DMS 273 treated with DMSO at 0.1 percent for 48 hours (cell line): ENCODE results near the gene STK35.

Source experiments
- DNase-seq: peaks from one replicate; lab custom pipeline; 2025; lab: John Stamatoyannopoulos, UW

STK35 gene

DNA sequence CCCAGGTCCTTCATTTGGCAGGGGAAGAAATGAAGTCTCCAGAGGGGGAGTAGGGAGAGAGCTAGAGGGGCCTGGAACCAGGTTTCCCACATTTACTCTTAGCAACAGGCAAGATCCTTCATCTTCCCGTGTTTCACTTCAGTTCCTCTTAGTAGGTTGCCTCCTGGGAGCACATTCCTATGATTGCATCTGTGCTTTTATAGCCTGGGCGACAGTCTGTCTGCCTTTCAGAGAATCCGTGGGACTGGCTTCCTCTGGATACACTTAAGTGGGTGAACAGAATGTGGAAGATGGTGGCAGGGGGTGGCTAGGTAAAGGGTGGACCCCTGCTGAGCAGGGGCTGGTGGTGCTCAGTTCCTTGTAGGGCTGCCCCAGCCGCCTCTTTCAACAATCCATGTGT, 33.4 kb downstream of the STK35 start:
- DNase-seq: no peak

DNA sequence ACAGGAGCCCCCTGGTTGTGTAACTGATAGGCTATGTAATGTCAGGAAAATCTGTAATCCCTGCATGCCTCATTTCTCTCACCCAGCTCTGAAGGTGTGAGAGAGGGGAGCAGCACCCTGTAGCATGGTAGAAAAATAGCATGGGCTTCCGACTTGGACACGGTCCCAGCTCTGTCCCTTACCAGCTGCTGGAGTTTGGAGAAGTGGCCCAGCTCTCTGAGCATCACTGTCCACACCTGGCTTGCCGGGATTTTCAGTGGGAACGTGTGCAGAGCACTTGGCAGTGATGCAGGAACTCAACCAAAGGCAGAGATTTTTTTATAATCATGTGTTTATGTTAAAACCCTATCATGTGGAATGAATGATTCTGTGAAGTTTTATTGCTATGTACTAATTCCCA, 34.6 kb downstream of the STK35 start:
- no peak for DNase-seq

DNA sequence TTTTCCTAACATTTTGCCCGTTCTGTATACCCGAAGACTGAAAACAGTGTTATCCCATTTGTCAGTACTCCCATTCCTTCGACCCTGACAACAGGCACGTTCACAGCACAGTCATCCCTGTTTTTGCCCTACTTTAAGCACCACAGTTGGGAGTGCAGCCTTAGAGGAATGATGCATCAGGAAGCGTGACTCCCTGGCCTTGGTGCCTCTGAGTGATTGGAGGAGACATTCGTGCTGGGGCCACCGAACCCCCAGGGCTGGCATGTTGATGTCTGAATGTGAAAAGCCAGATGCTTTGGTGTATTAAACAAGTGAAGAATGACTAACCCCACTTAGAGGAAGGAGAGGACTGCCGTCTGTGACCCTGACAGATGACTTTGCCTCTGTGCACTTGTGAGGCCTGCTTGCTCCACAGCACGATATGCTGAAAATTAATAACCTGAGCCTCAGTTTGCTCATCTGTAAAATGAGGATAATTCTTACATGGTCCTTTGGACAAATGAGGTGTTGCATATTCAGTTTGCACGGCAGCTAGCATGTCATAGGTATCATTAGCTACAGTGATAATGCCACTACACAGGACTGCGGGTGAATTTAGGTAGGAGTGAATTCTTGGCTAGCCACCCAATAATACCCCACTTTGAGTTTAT, 36.0 kb downstream of the STK35 start:
- no peak for DNase-seq

DNA sequence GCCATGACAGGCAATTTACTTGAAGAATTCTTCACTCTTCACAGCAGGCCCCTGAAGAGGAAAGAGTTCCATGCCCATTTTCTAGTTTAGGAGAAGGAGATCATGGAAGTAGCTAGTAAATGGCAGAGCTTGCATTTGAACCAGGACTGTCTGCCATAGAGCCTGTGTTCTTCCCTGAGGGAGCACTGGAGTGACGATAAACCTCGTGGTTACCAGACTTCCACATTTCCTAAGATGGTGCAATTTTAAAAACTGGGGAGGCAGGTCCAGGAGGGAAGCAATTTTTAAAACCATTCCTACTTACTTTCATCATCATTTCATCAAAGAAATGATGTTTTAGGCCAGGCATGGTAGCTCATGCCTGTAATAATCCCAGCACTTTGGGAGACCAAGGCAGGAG, 36.8 kb downstream of the STK35 start:
- no peak for DNase-seq

DNA sequence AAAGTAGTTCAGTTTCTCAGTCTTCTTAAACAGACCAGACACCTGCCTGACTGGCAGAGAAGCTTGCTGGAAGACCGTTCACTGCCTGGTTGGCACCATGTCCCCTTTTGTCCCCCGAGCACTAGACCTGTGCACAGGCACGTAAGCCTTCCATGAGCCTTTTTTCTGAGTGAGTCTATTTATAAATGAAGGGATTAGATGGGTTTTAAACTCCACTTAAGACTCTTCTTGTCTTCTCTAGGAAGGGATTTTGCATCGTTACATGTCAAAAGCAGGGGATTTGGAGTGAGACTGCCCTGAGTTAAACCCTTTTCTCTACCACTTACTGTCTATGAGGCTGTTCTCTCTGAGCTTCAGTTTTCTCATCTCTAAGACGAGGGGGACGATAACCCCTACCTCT, 37.6 kb downstream of the STK35 start:
- DNase-seq: no peak

DNA sequence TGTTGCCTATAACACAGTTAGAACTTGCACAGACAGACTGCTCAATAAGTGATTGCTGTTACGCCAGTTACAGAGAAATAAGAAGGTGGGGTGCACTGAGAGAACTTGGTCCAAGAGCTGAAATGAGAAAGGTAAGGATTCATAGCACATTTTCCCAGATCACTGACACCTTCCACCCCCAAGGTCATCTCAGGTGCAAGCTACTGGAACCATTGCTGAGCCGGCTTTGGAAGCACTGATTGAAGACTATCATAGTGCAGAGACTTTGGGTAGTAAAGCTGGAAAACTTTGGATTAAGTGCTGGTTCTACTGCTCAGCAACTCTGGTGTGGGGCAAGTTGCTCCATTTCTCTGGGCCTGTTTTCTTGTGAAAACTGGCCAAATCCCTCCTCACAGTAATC, 38.1 kb downstream of the STK35 start:
- no peak for DNase-seq

DNA sequence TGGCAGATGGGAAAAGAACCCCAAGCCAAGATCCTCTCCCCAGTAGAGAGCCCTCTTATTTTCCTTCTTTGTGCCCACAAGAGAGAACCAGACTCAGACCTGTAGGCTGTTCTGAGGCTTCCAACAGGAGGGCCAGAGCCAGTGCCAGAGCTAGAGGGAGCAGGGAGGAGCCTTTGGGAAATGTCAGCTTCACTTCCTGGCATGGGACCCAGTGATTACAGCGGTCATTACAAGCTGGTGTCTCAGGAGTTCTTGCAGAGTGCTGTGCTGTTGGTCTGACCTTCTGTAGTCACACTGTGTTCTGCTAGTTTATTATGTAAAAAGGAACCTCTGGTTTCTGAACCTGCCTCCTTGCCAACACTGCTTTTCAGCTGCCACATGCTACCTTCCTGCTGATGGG, 38.9 kb downstream of the STK35 start:
- DNase-seq: no peak

DNA sequence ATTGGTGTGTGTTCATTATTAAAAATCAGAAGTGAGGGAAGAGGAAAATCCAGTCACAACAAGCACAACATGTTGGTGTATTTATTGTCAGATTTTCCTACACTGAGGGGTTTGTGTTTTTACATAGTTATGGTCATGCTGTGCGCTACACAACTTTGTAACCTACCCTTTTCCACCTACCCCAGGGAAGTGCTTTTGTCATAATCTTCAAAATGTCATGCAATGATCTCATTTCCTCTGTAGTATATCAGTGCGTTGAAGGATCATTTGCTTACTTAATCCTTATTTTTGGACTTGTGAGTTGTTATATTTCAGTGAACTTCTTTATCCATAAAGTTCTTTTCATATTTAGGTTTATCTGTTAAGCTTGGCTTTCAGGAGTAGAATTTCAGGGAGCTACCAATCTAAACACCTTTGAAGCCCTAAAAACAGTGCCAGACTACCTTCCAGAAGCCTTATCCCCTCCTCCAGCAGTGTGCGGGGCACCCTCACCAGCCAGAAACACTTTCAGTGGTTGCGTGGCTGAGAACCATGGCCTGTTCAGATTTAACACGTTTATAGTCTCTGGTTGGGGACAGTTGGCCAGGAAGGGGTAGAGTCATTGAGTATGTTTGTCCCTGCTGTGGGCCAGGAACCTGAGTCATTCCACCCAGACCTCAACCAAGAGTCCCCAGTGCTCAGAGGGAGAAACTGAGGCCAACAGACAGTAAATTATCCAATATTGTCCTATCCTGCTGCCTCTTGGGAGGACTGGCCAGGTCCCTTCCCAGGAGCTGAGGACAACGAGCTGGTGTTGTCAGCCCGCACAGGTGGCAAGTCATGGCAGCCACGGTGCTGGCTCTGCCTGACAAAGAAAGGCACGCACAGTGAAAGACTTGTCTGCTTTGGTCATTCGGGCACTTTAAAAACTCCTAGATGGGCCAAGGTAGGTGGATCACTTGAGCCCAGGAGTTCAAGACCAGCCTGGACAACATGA, 40.3 kb downstream of the STK35 start:
- DNase-seq: no peak

DNA sequence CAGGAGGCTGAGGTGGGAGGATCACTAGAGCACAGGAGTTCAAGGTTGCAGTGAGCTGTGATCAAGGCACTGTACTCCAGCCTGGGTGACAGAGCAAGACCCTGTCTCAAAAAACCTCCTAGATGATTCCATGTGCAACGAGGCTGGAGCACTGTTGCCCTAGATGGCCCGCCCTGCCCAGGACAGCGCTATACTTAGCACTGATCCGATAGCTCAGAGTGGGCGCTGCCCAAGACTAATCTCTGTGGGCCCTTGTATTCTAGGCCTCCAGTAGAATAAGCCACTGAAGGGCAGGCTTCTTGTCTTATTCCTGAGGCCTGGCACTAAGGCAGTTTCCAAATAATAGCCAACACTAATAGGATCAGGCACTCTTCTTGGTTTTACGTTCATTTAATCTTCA, 41.0 kb downstream of the STK35 start:
- no peak for DNase-seq

DNA sequence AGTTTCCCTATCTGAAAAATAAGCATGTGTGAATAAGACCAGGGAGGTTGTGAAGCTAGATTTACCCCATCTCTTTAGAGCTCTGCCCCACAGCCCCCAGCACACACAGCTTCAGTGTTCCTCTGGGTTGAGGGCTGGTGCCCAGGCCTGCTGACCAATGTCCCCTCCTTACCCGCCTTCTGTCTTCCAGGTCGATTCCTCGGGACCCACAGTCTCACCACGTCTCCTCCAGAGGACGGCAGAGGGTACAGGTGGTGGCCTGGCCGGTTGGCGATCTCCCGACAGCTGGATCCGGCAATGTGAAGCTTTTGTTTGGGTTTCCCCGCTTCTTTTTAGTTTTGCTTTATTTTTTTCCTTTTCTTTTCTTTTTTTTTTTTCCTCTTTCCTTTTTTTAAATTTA, 42.0 kb downstream of the STK35 start:
- DNase-seq: no peak

DNA sequence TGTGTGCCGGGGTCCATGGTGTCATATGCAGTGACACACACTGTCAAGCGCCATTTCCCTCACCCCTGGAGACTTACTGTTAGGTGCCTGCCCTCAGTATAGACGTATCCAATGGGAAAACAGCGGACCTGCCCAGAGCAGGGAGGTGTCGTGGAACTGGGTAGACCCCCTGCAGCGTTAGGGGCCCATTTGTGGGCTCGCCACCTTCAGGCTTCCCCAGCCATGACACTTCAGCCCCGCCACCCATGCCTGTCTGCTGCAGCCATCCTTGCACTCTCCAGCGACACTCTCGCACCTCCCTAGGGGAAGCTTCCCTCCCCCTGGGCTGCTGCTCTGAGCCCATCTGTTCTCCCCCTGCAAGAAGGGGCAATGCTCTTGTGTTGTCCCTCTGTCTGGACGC, 43.2 kb downstream of the STK35 start:
- no peak for DNase-seq

DNA sequence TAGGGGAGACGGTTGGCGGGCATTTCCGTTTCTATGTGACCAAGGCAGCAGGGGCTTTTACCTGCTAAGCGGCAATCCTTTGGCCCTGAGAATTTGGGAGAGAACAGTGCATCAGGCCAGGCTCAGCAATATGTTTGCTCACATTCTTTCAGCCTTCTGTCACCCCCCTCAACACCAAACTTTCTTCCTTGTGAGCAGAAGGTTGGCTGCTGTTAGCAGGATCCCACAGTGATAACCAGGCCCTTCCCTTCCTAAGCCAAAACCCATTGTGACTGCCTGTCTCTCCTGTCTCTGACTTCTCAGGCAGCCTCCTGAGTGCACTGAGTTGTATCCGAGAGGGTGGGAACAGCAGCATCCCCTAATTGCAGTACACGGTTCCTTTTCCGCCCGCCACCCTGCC, 43.7 kb downstream of the STK35 start:
- no peak for DNase-seq

DNA sequence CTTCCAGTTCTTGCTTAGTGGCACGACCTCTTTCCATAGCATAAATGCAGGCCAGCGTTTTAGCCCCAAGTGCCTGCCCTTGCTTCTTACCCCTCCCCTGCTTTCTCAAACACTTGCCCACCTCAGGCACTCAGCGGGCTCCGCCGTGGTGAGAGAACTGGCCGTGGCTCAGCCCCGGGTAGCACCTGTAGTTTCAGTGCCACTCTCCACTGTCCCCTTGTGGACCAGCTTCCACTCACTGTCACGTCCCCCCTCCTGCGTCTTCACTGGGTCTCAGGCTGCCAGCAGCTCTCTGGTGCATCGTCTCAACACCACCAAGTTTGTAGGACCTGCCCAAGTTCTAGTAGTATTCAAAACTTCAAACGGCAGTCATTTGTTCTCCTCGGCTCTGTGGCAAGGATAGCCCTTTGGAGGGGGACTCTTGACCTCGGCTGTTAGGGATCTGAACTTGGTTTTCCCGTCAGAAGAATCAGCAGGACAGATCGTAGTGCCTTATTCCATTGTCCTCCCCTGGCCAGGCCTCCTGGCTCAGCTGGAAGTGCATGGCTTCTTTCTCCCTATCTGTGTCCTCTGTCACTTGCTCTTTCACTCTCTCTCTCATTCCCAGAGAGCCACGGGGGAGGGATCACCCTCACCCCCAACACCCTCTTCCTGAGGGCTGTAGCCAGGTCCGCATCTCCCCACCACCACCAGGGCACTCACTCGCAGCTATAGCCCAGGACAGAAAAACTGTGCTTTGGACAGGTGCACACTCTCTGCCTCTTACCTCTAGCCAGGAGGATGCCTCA, 44.6 kb downstream of the STK35 start:
- no peak for DNase-seq

DNA sequence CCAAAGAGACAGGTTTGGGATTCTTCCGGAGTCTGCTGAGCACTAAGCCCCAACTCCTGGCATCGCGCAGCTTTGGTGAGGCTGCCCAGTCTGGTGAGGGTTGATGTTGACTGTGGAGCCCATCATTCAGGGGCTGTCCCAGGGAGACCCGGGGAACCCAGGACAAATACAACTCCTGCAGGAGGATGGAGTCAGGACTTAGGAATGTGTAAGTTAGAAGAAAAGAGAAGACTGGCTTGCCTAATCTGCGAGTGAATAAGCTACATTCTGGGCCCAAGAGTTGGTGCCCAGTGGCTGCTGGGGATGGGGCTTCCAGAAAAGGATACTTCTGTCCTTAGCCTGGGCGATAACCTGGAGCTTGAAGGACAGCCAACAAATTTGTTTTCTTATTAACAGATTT, 47.9 kb downstream of the STK35 start:
- DNase-seq: no peak

DNA sequence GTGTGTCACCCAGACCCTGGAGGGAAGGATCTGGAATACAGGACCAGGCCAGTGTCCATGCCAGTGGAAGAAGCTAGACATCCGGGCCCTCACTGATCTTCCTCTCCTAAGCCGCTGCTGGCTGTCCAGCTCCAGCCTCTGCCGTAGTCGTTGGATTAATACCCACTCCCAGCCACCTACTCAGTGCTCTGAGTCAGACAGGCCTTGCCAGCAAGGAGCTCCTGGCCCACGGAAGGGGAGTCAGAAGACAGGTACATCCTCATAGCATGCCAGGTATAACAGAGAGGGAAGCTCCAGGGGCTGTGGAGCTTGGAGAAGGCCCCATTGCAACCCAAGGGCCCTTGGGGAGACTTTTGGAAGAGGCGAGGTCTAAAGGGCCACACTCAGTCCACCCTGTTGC, 49.0 kb downstream of the STK35 start:
- no peak for DNase-seq

DNA sequence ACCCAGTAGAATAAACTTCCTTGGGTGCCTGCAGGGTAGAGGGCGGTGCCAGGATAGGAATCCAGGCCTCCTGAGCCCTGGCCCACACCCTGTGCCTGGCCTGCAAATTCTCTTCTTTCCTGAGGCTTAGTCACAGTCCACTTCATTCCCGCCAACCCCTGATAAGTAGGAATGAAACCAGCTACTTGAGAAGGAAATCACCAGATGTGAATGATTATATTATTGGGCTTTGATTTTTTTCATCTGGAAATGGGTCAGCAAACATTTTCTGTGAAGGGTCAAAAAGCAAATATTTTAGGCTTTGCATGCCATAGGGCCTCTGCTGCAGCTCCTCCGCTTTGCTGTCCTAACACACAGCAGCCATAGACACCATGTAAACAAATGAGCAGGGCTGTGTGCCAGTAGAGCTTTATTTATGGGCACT, 50.2 kb downstream of the STK35 start:
- DNase-seq: no peak

DNA sequence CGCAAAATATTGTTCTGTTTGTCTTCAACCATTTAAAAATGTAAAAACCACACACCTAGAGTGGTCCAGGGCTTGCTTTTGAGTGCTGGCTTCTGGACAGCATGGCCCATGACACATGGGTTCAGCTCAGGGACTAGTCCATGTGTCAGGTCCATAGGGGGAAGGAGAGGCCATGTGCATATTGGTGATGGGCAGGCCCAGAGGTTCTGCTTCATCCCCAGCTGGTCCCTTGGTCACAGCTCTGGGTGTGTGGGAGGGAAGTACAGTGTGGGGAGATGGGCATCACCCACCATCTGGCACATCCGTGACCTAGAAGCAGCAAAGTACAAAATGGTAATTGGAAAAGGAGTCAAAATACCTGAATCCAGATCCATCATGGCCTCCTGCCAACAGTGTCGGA, 50.7 kb downstream of the STK35 start:
- DNase-seq: no peak

DNA sequence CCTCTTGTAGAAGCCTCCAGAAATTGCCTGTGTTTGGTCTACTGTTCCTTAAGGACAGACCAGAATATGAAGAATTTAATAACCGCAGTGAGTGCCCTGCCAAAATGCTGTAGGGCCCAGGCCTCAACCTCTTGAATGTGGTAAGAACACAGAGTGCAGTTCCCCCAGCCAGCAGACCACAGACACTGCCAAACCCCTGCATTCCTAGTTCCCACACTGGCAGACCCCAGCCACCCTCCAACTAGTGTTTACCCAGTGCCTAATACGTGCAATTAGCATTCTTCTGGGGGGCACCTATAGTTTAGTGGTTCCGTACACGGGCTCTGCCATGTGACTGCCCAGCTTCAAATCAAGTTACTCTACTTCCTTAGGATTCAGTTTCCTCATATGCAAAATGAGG, 51.7 kb downstream of the STK35 start:
- DNase-seq: no peak

DNA sequence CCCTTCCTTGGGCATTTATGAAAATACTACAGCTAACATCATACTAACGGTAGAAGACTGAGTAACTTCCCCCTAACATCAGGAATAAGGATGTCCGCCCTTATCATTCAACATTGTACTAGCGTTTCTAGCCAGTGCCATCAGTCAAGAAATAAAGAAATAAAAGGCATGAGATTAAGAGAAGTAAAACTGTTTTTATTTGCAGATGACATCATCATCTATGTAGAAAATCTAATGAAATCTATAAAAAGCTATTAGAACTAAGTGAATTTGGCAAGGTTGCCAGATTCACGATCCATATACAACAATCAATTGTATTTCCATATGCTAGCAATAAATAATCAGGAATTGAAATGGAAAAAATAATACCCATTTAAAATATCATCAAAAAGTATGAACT, 54.6 kb downstream of the STK35 start:
- no peak for DNase-seq

DNA sequence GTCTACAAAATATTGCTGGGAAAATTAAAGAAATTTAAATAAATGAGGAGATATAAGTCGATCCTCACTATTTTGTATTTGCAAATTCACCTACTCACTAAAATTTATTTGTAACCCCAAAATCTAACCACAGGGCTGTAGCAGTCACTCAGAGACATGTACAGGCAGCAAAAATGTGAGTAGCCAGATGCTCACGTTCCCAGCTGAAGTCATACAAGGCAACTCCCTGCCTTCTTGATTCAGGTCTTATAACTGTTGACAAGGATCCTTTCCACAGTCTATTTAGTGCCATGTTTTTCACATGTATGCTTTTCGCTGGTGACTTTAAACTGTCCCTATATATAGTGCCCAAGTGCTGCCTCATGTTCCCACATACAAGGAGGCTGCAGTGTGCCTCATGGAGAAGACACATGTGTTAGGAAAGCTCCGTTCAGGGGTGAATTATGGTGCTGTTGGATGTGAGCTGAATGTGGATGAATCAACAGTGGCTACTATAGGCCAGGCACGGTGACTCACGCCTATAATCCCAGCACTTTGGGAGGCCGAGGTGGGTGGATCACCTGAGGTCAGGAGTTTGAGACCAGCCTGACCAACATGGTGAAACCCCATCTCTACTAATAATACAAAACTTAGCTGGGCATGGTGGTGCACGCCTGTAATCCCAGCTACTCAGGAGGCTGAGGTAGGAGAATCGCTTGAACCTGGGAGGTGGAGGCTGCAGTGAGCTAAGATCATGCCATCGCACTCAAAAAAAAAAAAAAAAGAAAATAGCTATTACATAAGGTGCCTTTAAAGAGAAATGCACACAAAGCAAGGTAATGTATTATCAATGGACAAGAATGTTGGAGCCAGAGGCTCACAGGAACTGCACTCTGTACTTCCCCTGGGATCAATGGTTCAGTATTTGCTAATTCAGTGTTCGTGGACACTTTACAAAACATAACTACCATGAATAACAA, 55.3 kb downstream of the STK35 start:
- DNase-seq: no peak

DNA sequence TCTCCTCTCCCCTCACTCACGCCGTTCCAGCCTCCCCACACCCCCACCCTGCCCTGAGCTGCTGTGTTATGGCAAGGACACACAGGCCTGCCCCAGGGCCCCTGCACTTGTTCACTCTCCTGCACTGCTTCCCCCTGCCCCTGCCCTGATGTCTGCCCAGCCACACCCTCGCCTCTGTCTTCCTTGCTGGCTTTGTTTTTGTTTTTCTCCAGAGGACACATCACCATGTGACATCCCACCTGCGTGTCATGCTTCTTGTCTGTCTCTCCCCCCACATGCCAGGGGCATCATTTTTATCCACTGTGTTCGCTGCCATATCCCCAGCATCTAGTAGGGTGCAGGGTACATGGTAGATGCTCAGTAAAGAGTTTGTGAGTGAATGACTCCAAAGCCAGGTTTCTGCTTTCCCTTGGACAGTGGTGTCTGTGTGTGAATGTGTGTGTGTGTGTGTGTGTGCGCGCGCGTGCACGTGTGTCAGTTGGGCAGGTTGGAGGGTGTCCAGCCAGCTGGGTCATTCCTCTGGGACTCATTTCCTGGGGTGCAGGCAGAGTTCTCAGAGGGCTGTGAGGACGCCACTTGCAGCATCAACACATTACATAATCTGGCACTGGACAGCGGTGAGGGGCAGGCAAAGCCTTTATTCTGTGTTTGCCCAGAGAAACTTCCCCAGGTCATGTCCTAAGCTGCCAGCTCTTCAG, 60.6 kb downstream of the STK35 start:
- DNase-seq: no peak
